HG03565 (cell line): ENCODE measurements around the gene VPS33A.

Experiments used
- ATAC-seq: cut with Tn5 transposase; IDR thresholded peaks from one replicate; pipeline ENCODE4 v1.9.1; 2021; ENCODE audit warnings: mild to moderate bottlenecking, moderate library complexity; ENCODE audit not compliant: unreplicated experiment

VPS33A gene

DNA sequence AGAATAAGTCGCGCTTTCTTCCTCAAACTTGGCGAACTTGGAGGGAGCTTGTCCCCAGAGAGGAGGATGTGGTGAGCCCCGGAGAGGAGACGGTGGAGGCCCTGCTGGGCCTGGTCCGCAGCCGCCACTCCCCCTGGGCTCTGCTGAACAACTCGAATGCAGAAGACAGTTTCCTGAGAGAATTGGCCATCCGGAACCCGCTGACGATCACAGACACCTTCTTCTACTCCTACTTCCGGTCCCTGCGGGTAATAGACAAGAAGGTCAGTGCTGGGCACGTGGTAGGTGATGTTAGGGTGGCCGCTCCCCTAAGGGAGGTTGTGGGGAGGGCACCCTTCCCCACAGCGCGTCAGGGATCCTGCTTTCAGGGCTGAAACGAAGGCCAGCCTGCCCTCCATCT is 81.8 kb downstream of the VPS33A start:
- ATAC-seq, result no peak

DNA sequence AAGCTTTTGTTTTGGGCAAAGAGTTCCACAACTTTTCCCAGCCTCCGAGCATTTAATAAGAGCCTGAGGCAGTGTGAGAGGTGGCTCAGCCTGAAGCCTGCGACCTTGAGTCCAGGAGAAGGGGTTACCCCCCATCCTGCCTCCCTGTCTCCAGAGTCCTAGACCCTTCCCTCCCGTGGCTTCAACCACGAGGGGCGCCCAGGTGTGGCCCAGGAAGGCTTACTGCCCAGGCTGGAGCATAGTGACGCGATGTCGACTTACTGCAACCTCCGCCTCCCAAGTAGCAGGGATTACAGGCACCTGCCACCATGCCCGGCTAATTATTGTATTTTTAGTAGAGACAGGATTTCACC is 82.7 kb downstream of the VPS33A start:
- no peak for ATAC-seq

DNA sequence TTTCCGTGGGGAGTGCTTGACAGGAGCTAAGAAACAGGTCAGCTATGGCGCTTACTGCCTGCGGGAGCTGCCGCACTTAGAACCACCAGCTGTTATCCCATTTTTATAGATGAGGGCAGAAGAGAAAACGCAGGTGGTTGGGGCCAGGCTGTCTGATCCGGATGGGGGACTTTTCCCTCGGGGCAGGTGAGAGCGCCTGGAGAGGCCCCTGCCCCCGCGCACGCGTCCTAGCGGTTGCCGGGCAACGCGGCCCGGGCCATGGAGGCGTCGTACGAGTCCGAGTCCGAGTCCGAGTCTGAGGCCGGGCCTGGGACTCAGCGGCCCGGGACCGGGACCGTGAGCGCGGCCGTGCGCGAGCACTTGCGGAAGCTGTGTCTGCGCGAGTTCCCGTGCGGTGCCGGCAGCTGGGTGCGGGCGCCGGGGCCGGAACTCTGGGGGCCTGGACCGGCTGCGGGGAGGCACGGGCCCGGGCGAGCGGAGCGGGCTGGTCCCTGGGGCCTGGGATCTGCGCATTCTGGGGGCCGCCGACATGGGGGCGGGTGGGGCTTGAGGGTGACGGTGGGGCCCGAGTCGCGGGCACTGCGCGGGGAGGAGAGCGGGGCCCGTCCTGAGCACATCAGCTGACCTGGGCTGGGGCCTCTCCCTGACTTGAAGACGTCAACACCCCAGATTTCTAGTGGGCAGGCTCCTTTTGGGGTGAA is 83.3 kb downstream of the VPS33A start, which contains the start of gene LRRC43:
TSS of gene LRRC43 (plus strand) at position 237 of the 701 bp plus-strand sequence. CDS start at position 259, 22 bp downstream.
- ATAC-seq, result no peak
